Lung (tissue), 12 donors: ENCODE measurements around the gene CFAP45. TPM values are rescaled to one million over a fixed set of nuclear protein-coding genes. Genes with fewer than 3 reads are reported as not detected.

Experiments
- ATAC-seq: fragments of 200-7000 bp; cut with Tn5 transposase; one replicate; pipeline ENCODE4 v1.9.1; 2020; ENCODE audit warnings: moderate number of reproducible peaks; ENCODE audit not compliant: insufficient read depth, low FRiP score
- DNase-seq, 3 donors: peaks; one replicate each; pipeline ENCODE4 v3.0.0-alpha.2; 2013 to 2017
- H3K27ac ChIP-seq, 2 donors: one replicate each; pipeline ENCODE4 v1.5.1; 2013; ENCODE audit warnings: mild to moderate bottlenecking in 2 of 2, moderate library complexity in 2 of 2, control low read depth in 1 of 2, inconsistent platforms in 1 of 2, low read depth in 1 of 2, low read length in 1 of 2
- H3K27me3 ChIP-seq, 3 donors: one replicate each; pipeline ENCODE4 v1.5.1; 2013; ENCODE audit warnings: low read length in 2 of 3; ENCODE audit not compliant: control insufficient read depth in 3 of 3, insufficient read depth in 3 of 3
- H3K36me3 ChIP-seq, 4 donors: one replicate each; pipeline ENCODE4 v1.5.1; 2013; ENCODE audit warnings: low read length in 4 of 4, mild to moderate bottlenecking in 1 of 4, moderate library complexity in 1 of 4; ENCODE audit not compliant: control insufficient read depth in 4 of 4, insufficient read depth in 4 of 4
- H3K4me1 ChIP-seq, 5 donors: one replicate each; pipeline ENCODE4 v1.5.1; 2013; ENCODE audit warnings: low read length in 5 of 5, mild to moderate bottlenecking in 2 of 5, moderate library complexity in 1 of 5; ENCODE audit not compliant: control insufficient read depth in 5 of 5, insufficient read depth in 5 of 5
- H3K4me3 ChIP-seq: one replicate; pipeline ENCODE4 v1.5.1; 2013; ENCODE audit warnings: mild to moderate bottlenecking, control low read depth, moderate library complexity
- H3K9ac ChIP-seq, 2 donors: one replicate each; pipeline ENCODE4 v1.5.1; 2013; ENCODE audit warnings: low read length in 2 of 2, control low read depth in 1 of 2; ENCODE audit not compliant: insufficient read depth in 1 of 2
- H3K9me3 ChIP-seq, 4 donors: one replicate each; pipeline ENCODE4 v1.5.1; 2013; ENCODE audit warnings: low read length in 3 of 4, mild to moderate bottlenecking in 1 of 4, moderate library complexity in 1 of 4; ENCODE audit not compliant: control insufficient read depth in 4 of 4, insufficient read depth in 3 of 4
- CTCF ChIP-seq: IDR thresholded peaks from 2 replicates; pipeline ENCODE4 v1.5.1; 2012; ENCODE audit warnings: mild to moderate bottlenecking; ENCODE audit errors: control extremely low read depth, extremely low read depth
- WGBS, 2 donors: extraction: QIAGEN DNeasy Blood & Tissue Kit; methylation state at CpG; one replicate each; pipeline ENCODE4 v1.1.7; 2013; 5-methylcytosine and 5-hydroxymethylcytosine counted together
- polyA plus RNA-seq, 2 donors: library from polyadenylated mRNA; stranded (reverse); fragments of 200-250 nt; gene quantifications; one replicate each; pipeline ENCODE4 v1.2.1, GENCODE V29; 2013
- total RNA-seq, 2 donors: library from RNA; depleted of rRNA in 1 of 2; stranded (reverse); fragments of >200 nt in 1 of 2; gene quantifications; one replicate each; pipeline ENCODE4 v1.2.1, GENCODE V29; 2014 to 2021
- donor health status: control.
- donor health status: control.
- donor health status: Bipolar disorder and iron deficiency.
- donor health status: healthy.
- donor health status: DM: yes; HTN: yes; CAD: no.

Gene CFAP45
- total and polyA plus RNA-seq, 4 donors = 9.4 to 29.5 (median 13.1) TPM

DNA sequence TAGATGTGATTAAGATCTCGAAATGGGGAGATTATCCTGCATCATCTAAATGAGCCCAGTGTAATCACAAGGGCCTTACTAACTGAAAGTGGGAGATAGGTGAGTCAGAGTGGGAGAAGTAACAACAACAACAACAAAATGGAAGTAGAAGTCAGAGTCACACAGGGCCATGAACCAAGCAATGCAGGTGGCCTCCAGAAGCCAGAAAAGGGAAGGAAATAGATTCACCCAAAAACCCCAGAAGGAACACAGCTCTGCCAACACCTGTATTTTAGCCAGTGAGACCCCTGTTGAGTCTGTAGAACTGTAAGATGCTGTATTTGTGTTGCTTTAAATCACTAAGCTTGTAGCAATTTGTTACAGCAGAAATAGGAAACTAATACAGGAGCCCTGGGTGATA lies 21.3 kb upstream of the CFAP45 start:
- WGBS, 2 donors = 37 to 45% methylated on average over 1 of the region's 1 CpG
- H3K36me3 ChIP-seq = peaks cover 17 to 35% (median 25%) of the 10 kb centered on the region in 4 donors
- H3K9me3 ChIP-seq = no peaks in the 10 kb centered on the region
- H3K4me1 ChIP-seq = peaks cover 8 to 59% (median 34%) of the 10 kb centered on the region in 5 donors
- H3K27ac ChIP-seq = peak overlapping the region; percentile 18 to 97
- H3K4me3 ChIP-seq = no peak overlapping the region
- H3K27me3 ChIP-seq = no peaks in the 10 kb centered on the region
- TF ChIP-seq CTCF = no peak
- no peak overlapping the region for H3K9ac ChIP-seq
- no peak for ATAC-seq
- DNase-seq = no peak

- H3K27ac ChIP-seq = peak overlapping the region in 1 of 2 donors; percentile 0
- peaks cover 17 to 36% (median 25%) of the 10 kb centered on the region in 4 donors for H3K36me3 ChIP-seq
- H3K4me1 ChIP-seq = peaks cover 9 to 57% (median 36%) of the 10 kb centered on the region in 5 donors
- no peak for TF ChIP-seq CTCF
- ATAC-seq (no peak), DNase-seq (no peak)
- H3K9ac ChIP-seq = no peak overlapping the region
- 64 to 67% methylated on average over 1 of the region's 1 CpG for WGBS, 2 donors
- no peak overlapping the region for H3K4me3 ChIP-seq
- no peaks in the 10 kb centered on the region for H3K27me3 ChIP-seq
- no peaks in the 10 kb centered on the region for H3K9me3 ChIP-seq
Observed at GRCh38 chr1:159920651-159921050, 20.7 kb upstream of the CFAP45 start.

DNA sequence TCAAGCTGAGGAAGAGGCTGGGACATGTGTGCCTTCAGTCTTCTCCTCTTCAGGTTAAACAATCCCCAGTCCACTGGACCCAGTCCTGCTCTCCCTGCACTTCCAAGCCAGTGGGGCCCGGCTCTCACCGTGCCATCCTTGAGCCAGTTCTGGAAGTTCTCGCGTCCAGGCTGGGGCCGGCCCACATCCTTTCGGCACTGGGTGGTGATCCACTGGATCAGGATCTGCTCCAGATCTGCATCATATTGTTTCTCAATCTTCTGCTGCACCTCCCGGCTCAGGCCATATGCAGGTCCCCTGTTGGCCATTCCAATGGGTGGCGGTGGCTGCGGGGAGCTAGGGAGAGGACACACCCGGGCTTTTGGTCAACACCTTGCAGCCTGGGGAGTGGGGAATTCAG lies 20.2 kb upstream of the CFAP45 start:
- no peak for ATAC-seq
- no peak overlapping the region for H3K4me3 ChIP-seq
- peak overlapping the region in 1 of 2 donors; percentile 37 for H3K27ac ChIP-seq

More for the DNA sequence above, 20.2 kb upstream of the CFAP45 start:
- WGBS, 2 donors = 90 to 96% methylated on average over 10 of the region's 10 CpGs
- Histone ChIP-seq H3K36me3 (peaks cover 17 to 37% (median 25%) of the 10 kb centered on the region in 4 donors), H3K9ac (no peak overlapping the region), H3K4me1 (peaks cover 9 to 56% (median 36%) of the 10 kb centered on the region in 5 donors), H3K27me3 (no peaks in the 10 kb centered on the region), H3K9me3 (no peaks in the 10 kb centered on the region)
- TF ChIP-seq CTCF = no peak
- no peak for DNase-seq
